ENCODE results near the gene DOLPP1.

DNA sequence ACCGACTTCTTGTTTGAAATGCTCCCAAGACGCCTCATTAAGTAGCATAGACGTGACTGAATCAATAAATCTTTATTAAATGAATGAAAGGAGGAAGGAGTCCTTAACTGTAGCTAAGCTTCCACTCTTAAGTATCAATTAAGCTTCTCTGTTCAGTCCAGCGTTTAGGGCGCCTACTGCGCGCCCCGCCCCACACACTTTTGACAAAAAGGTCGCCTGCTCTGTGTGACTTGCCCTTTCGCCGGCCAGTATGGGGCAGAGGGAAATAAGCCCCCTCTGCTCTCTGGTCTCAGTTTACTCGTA, 662 bp upstream of the DOLPP1 start:
- TF ChIP-seq GATA3 (IDR thresholded peaks at IDR 0.05; ENCODE audit: low read depth, low read length) = no peak
- TF ChIP-seq GATA2 (IDR thresholded peaks at IDR 0.05; ENCODE audit: low read depth, low read length) = no peak
